Umbilical cord (tissue), 2 donors: ENCODE results near the gene PCDHA8. TPM values are rescaled to one million over a fixed set of nuclear protein-coding genes. Genes with fewer than 3 reads are reported as not detected.
"Not testable (repeated sequence)": the region's sequence is repeated elsewhere in the genome, so short reads cannot be mapped to it uniquely, and the experiment has no call there.

Source experiments
- DNase-seq: peaks from one replicate; pipeline ENCODE4 v3.0.0-alpha.2; 2015; ENCODE audit warnings: low spot score
- total RNA-seq: library from RNA; depleted of rRNA; stranded (reverse); fragments of >200 nt; gene quantifications from one replicate; pipeline ENCODE4 v1.2.3, GENCODE V29; 2014; ENCODE audit warnings: low replicate concordance; ENCODE audit not compliant: insufficient read depth

The PCDHA8 gene
- total RNA-seq, 1 donor from 2014 or later, result 6.0 TPM

GRCh38 chr5:140869555-140869886 is 28.5 kb downstream of the PCDHA8 start:
- DNase-seq, result no peak

GRCh38 chr5:140870221-140871201 is 29.5 kb downstream of the PCDHA8 start:
- DNase-seq, result no peak

GRCh38 chr5:140875085-140876065 is 34.4 kb downstream of the PCDHA8 start, which contains the start of gene PCDHA12:
TSS of gene PCDHA12 (plus strand) at chr5:140875308. CDS start at chr5:140875473, 165 bp downstream.
- no peak for DNase-seq

- not testable (repeated sequence) for DNase-seq
Measured at GRCh38 chr5:140876541-140877261, 35.7 kb downstream of the PCDHA8 start.

GRCh38 chr5:140877262-140877581 is 36.2 kb downstream of the PCDHA8 start:
- no peak for DNase-seq

- DNase-seq, result peak; percentile 5
Measured at GRCh38 chr5:140881889-140882590, 41.1 kb downstream of the PCDHA8 start, which contains the start of gene PCDHA13. TSS of gene PCDHA13 (plus strand) at chr5:140882124. CDS start at chr5:140882269, 145 bp downstream.

- peak; percentile 1 for DNase-seq
Measured at GRCh38 chr5:140882591-140882899, 41.6 kb downstream of the PCDHA8 start.

- no peak for DNase-seq
Measured at GRCh38 chr5:140883373-140883772, 42.4 kb downstream of the PCDHA8 start.

GRCh38 chr5:140883927-140884697 is 43.1 kb downstream of the PCDHA8 start:
- DNase-seq, result no peak

Other genes starting within 250 kb of the PCDHA8 start
- gene CD14, start 208.0 kb upstream of the PCDHA8 start, total RNA-seq, result 66.7 TPM
- gene TMCO6, start 201.7 kb upstream of the PCDHA8 start, total RNA-seq, result 7.5 TPM
- gene NDUFA2, start 193.6 kb upstream of the PCDHA8 start, total RNA-seq, result 32.7 TPM
- 124 TPM for gene IK, start 193.4 kb upstream of the PCDHA8 start, total RNA-seq
- gene WDR55, start 176.3 kb upstream of the PCDHA8 start, total RNA-seq, result 19.0 TPM
- 0.96 TPM for gene DND1, start 167.6 kb upstream of the PCDHA8 start, total RNA-seq
- 31.1 TPM for gene HARS1, start 149.8 kb upstream of the PCDHA8 start, total RNA-seq
- gene HARS2, start 149.7 kb upstream of the PCDHA8 start, total RNA-seq, result 20.0 TPM
- gene ZMAT2, start 140.7 kb upstream of the PCDHA8 start, total RNA-seq, result 35.4 TPM
- gene PCDHA1, start 55.0 kb upstream of the PCDHA8 start, total RNA-seq, result 5.3 TPM
- gene PCDHA2, start 46.3 kb upstream of the PCDHA8 start, total RNA-seq, result 3.4 TPM
- 4.3 TPM for gene PCDHA3, start 40.1 kb upstream of the PCDHA8 start, total RNA-seq
- gene PCDHA4, start 34.1 kb upstream of the PCDHA8 start, total RNA-seq, result 1.9 TPM
- gene PCDHA5, start 19.6 kb upstream of the PCDHA8 start, total RNA-seq, result 8.4 TPM
- 3.1 TPM for gene PCDHA6, start 13.2 kb upstream of the PCDHA8 start, total RNA-seq
- 3.9 TPM for gene PCDHA7, start 6.9 kb upstream of the PCDHA8 start, total RNA-seq
- gene PCDHA9, start 7.2 kb downstream of the PCDHA8 start, total RNA-seq, result 0.96 TPM
- 2.6 TPM for gene PCDHA10, start 14.7 kb downstream of the PCDHA8 start, total RNA-seq
- 1.2 TPM for gene PCDHA11, start 27.8 kb downstream of the PCDHA8 start, total RNA-seq
- gene PCDHA12, start 34.1 kb downstream of the PCDHA8 start, total RNA-seq, result 2.9 TPM
- 2.6 TPM for gene PCDHA13, start 40.9 kb downstream of the PCDHA8 start, total RNA-seq
- gene PCDHAC1, start 85.1 kb downstream of the PCDHA8 start, total RNA-seq, result 2.9 TPM
- 3.4 TPM for gene PCDHAC2, start 125.3 kb downstream of the PCDHA8 start, total RNA-seq
- gene PCDHB1, start 210.2 kb downstream of the PCDHA8 start, total RNA-seq, result 0.24 TPM